Activated CD8-positive, alpha-beta T cell treated with anti-CD3 and anti-CD28 coated beads for 36 hours (primary cell): ENCODE measurements around the gene THADA. TPM values are rescaled to one million over a fixed set of nuclear protein-coding genes. Genes with fewer than 3 reads are reported as not detected.

Source experiments
- ATAC-seq: fragments of 200-7000 bp; cut with Tn5 transposase; one replicate; pipeline ENCODE4 v1.10.0; 2021; ENCODE audit warnings: mild to moderate bottlenecking, moderate library complexity
- CTCF ChIA-PET: fragments of 350-600 bp; sonication (Branson Sonifier 250); formaldehyde crosslinking; loops from one replicate; lab custom pipeline; 2021; ENCODE audit warnings: antibody characterized with exemption; lab: Charles Lee
- POLR2A ChIA-PET: fragments of 350-600 bp; sonication (Branson Sonifier 250); formaldehyde crosslinking; loops from one replicate; lab custom pipeline; 2021; ENCODE audit warnings: antibody characterized with exemption; lab: Charles Lee
- DNase-seq: peaks from one replicate; pipeline ENCODE4 v3.0.0-alpha.2; 2020
- H3K27ac Mint-ChIP-seq: one replicate; pipeline ENCODE4 v1.8.0; 2021; ENCODE audit warnings: mild to moderate bottlenecking, mixed read lengths
- H3K27me3 Mint-ChIP-seq: one replicate; pipeline ENCODE4 v1.8.0; 2021; ENCODE audit warnings: mixed read lengths
- H3K36me3 Mint-ChIP-seq: one replicate; pipeline ENCODE4 v1.8.0; 2021; ENCODE audit warnings: low read depth, mixed read lengths
- H3K4me1 Mint-ChIP-seq: one replicate; pipeline ENCODE4 v1.8.0; 2021; ENCODE audit warnings: low read depth, mixed read lengths
- H3K4me3 Mint-ChIP-seq: one replicate; pipeline ENCODE4 v1.8.0; 2021; ENCODE audit warnings: mild to moderate bottlenecking, moderate library complexity, mixed read lengths
- H3K9me3 Mint-ChIP-seq: one replicate; pipeline ENCODE4 v1.8.0; 2021; ENCODE audit warnings: mixed read lengths
- intact Hi-C: fragments of 100-400 bp; cut with micrococcal nuclease; formaldehyde crosslinking; loops from one replicate; pipeline ENCODE4 v1.10.0; 2022
- total RNA-seq, 2 experiments: library from RNA; stranded (reverse); gene quantifications; one replicate each; pipeline ENCODE4 v1.2.3, GENCODE V29; 2021
- TF ChIP-seq, protein P1 (sequence below): fragments of 200-600 bp; IDR thresholded peaks from one replicate; pipeline ENCODE4 v1.8.0; 2022; ENCODE audit warnings: antibody characterized with exemption, mild to moderate bottlenecking

Gene THADA
- total RNA-seq, 2 experiments from 2014 or later: 31.3 to 31.6 TPM

DNA sequence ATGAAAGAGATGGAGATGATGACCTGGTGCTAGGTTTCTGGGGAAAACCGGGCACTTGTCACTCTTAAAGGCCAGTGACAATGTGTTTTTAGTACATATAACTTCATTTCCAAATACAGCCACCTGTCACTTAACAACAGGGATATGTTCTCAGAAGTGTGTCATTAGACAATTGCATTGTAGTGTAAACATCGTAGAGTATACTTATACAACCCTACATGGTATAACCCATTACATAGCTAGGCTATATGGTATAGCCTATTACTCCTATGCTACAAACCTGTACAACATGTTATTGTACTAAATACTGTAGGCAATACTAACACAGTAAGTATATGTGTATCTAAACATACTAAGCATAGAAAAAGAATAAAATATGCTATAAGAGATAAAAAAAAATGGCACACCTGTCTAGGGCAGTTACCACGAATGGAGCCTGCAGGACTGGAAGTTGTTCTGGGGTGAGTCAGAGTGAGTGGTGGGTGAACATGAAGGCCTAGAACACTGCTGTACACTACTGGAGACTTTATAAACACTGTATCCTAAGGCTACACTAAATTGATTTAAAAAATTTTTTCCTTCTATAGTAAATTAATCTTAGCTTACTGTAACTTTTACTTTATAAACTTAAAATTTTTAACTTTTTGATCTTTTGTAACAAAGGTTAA lies 123.2 kb downstream of the THADA start:
- intact Hi-C loops: no loop called here
- no peak for ATAC-seq
- Mint-ChIP-seq H3K27me3 (no peaks in the 10 kb centered on the region), H3K36me3 (peaks cover 2% of the 10 kb centered on the region), H3K4me1 (no peaks in the 10 kb centered on the region), H3K4me3 (no peak overlapping the region), H3K27ac (no peak overlapping the region), H3K9me3 (no peaks in the 10 kb centered on the region)
- DNase-seq: no peak
- TF ChIP-seq, protein P1, sequence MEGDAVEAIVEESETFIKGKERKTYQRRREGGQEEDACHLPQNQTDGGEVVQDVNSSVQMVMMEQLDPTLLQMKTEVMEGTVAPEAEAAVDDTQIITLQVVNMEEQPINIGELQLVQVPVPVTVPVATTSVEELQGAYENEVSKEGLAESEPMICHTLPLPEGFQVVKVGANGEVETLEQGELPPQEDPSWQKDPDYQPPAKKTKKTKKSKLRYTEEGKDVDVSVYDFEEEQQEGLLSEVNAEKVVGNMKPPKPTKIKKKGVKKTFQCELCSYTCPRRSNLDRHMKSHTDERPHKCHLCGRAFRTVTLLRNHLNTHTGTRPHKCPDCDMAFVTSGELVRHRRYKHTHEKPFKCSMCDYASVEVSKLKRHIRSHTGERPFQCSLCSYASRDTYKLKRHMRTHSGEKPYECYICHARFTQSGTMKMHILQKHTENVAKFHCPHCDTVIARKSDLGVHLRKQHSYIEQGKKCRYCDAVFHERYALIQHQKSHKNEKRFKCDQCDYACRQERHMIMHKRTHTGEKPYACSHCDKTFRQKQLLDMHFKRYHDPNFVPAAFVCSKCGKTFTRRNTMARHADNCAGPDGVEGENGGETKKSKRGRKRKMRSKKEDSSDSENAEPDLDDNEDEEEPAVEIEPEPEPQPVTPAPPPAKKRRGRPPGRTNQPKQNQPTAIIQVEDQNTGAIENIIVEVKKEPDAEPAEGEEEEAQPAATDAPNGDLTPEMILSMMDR: no peak
- POLR2A ChIA-PET: interaction anchor here (0.7 kb wide), 1 partner anchor 9 kb away, joined by 3 read pairs; no protein-coding TSS in a partner anchor
- CTCF ChIA-PET: interaction anchor here (0.9 to 1.0 kb wide), 2 partner anchors 9 to 12 kb away, joined by 3 to 6 read pairs; no protein-coding TSS in a partner anchor

DNA sequence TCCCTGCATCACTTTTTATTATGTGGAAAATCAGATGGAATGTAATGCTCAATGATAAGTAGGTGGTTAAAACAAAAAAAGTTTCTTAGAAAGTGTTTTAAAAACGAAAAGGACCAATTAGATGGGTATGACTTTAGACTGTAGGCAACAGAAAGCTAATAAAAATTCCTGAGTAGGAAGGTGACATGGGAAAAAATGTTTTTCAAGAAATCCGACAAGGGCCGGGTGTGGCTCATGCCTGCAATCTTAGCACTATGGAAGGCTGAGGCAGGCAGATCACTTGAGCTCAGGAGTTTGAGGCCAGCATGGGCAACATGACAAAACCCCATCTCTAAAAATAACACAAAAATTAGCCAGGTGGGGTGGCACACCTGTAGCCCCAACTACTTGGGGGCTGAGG lies 126.1 kb downstream of the THADA start:
- POLR2A ChIA-PET: no interaction called here
- no peak for ATAC-seq
- intact Hi-C loops: no loop called here
- Mint-ChIP-seq H3K4me1 (no peaks in the 10 kb centered on the region), H3K27ac (no peak overlapping the region), H3K9me3 (no peaks in the 10 kb centered on the region), H3K36me3 (peaks cover 6% of the 10 kb centered on the region), H3K4me3 (no peak overlapping the region), H3K27me3 (no peaks in the 10 kb centered on the region)
- TF ChIP-seq, protein P1: no peak
- CTCF ChIA-PET: no interaction called here
- DNase-seq: no peak

DNA sequence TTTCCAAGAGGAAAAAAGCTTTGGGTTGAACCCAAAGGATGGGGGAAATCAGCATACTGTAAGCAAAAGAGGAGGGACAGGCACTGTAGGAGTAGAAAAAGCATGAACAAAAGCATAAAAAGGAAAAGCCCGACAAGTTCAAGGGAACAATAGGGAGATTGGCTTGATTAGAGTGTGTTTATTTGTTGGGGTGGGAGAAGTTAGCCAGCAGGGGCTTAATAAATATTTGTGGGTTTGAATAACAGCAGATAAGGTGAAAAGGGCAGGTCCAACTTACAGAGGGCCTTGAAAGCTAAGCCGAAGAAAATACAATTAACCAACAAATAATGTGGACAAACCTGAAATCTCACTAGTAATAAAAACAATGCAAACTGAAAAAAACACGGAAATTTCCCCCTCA lies 126.7 kb downstream of the THADA start:
- DNase-seq (no peak), ATAC-seq (no peak)
- intact Hi-C loops: no loop called here
- POLR2A ChIA-PET: no interaction called here
- Mint-ChIP-seq H3K27me3 (no peaks in the 10 kb centered on the region), H3K36me3 (peaks cover 9% of the 10 kb centered on the region), H3K4me3 (no peak overlapping the region), H3K27ac (no peak overlapping the region), H3K9me3 (no peaks in the 10 kb centered on the region), H3K4me1 (no peaks in the 10 kb centered on the region)
- TF ChIP-seq, protein P1: no peak
- CTCF ChIA-PET: no interaction called here

DNA sequence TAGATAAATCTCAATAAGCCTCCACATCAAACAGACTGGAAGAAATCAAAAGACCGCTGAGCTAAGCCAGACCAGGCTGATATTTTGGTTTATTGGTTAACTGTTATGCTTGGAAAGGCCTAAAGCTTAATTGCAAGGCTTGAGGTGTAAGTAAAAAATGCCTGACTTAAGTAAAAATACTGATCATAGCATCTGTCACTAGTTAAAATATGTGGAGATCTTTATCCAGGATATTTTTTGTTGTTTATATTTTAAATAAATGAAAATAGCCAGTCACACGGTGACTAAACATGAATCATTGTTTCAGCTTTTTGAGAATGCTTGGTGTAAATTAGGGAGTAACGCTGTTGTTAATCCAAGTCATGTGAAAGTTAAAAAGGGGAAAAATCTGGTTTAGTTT lies 127.9 kb downstream of the THADA start:
- Mint-ChIP-seq H3K4me1 (no peaks in the 10 kb centered on the region), H3K27ac (no peak overlapping the region), H3K36me3 (peaks cover 9% of the 10 kb centered on the region), H3K4me3 (no peak overlapping the region), H3K9me3 (no peaks in the 10 kb centered on the region), H3K27me3 (no peaks in the 10 kb centered on the region)
- no peak for ATAC-seq
- intact Hi-C loops: no loop called here
- CTCF ChIA-PET: interaction anchor here (1.2 kb wide), 1 partner anchor 521 kb away, joined by 3 read pairs; no protein-coding TSS in a partner anchor
- POLR2A ChIA-PET: no interaction called here
- no peak for DNase-seq
- TF ChIP-seq, protein P1: no peak

DNA sequence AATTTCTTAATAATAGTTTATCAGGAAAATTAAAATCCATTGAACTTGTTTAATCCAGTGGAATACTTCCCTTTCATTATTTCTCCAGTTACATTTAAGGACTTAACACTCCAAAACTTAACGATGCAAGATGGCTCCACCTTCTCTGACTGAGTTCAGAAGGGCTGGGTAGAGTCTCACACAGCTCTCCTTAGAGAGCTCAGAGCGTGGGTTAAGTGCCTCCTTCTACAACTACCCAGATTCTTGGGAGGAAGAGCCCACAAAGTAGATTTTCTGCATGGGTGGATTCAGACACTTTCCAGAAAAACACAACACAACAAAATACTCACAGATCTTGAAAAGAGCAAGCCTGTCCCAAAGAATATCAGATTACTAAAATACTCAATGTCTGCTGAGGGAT lies 130.6 kb downstream of the THADA start:
- no peak for DNase-seq
- Mint-ChIP-seq H3K9me3 (no peaks in the 10 kb centered on the region), H3K27ac (no peak overlapping the region), H3K4me3 (no peak overlapping the region), H3K4me1 (peaks cover 3% of the 10 kb centered on the region), H3K27me3 (no peaks in the 10 kb centered on the region), H3K36me3 (peaks cover 9% of the 10 kb centered on the region)
- TF ChIP-seq, protein P1: no peak
- CTCF ChIA-PET: no interaction called here
- no peak for ATAC-seq
- POLR2A ChIA-PET: no interaction called here
- intact Hi-C loops: no loop called here
